HCT116 (cell line): ENCODE data around the gene TMEM151A. TPM values are rescaled to one million over a fixed set of nuclear protein-coding genes. Genes with fewer than 3 reads are reported as not detected.

Experiments
- ATAC-seq: fragments of 200-7000 bp; cut with Tn5 transposase; 2 replicates; pipeline ENCODE4 v1.9.1; 2020; ENCODE audit warnings: mild to moderate bottlenecking, moderate library complexity
- BruUV-seq: library from RNA; stranded (reverse); fragments of 400-500 nt; replicated peaks from 2 replicates; lab custom pipeline; 2021; lab: Mats Ljungman, UMichigan
- CTCF ChIA-PET: fragments of 300-600 bp; sonication (Branson Sonifier 250); formaldehyde crosslinking; loops from one replicate; lab custom pipeline; 2021; ENCODE audit warnings: antibody characterized with exemption; lab: Charles Lee
- POLR2A ChIA-PET: fragments of 300-600, 350-600 bp; sonication (Branson Sonifier 250); formaldehyde crosslinking; loops from one replicate; lab custom pipeline; 2021; ENCODE audit warnings: antibody characterized with exemption; lab: Charles Lee
- RAD21 ChIA-PET, 2 experiments: fragments of 300-600 bp; sonication (Branson Sonifier 250); formaldehyde crosslinking; loops; one replicate each; lab custom pipeline; 2023; ENCODE audit warnings: low total read pairs in 2 of 2; ENCODE audit not compliant: uncharacterized antibody in 2 of 2, unreplicated experiment in 2 of 2, low non-redundant PET in 1 of 2; lab: Charles Lee
- DNase-seq: peaks from one replicate; pipeline ENCODE4 v3.0.0-alpha.2; 2010; ENCODE audit warnings: low read depth, low spot score
- H2AFZ ChIP-seq: fragments of 200-600 bp; shearing (Covaris generic), sonication (generic); 2 replicates; pipeline ENCODE4 v1.6.1; 2017; ENCODE audit warnings: low read depth, mixed run types, mixed read lengths, antibody characterized with exemption, low read length; ENCODE audit not compliant: poor library complexity, severe bottlenecking
- H3K27ac ChIP-seq: 2 replicates; pipeline ENCODE4 v1.5.1; 2012; ENCODE audit warnings: low read depth, low read length
- H3K27me3 ChIP-seq: fragments of 200-600 bp; sonication (generic); 2 replicates; pipeline ENCODE4 v1.6.1; 2016; ENCODE audit warnings: mixed run types, low read length, mixed read lengths; ENCODE audit not compliant: insufficient read depth
- H3K36me3 ChIP-seq, 2 experiments: fragments of 200-500 bp in 1 of 2; fragments of 200-600 bp in 1 of 2; sonication (Bioruptor generic) in 1 of 2; sonication (generic) in 1 of 2; 2 replicates each; pipeline versions ENCODE4 v1.5.1 to v1.6.1; 2014 to 2016; ENCODE audit warnings: low read length in 2 of 2, inconsistent platforms in 1 of 2, mixed read lengths in 1 of 2, mixed run types in 1 of 2; ENCODE audit not compliant: insufficient read depth in 2 of 2, control insufficient read depth in 1 of 2
- H3K4me1 ChIP-seq, 2 experiments: fragments of 200-600 bp in 1 of 2; sonication (generic) in 1 of 2; 2 replicates each; pipeline versions ENCODE4 v1.5.1 to v1.6.1; 2012 to 2017; ENCODE audit warnings: low read length in 2 of 2, inconsistent platforms in 1 of 2, mild to moderate bottlenecking in 1 of 2, mixed read lengths in 1 of 2, mixed run types in 1 of 2, moderate library complexity in 1 of 2; ENCODE audit not compliant: insufficient read depth in 2 of 2, control insufficient read depth in 1 of 2
- H3K4me2 ChIP-seq: fragments of 200-600 bp; sonication (generic); 2 replicates; pipeline ENCODE4 v1.6.1; 2017; ENCODE audit warnings: mixed run types, low read length, mixed read lengths
- H3K4me3 ChIP-seq, 2 experiments: fragments of 200-600 bp in 1 of 2; sonication (generic) in 1 of 2; replicated peaks in 1 of 2; 2 replicates each; pipeline ENCODE4 v1.5.1; 2011 to 2016; ENCODE audit warnings: low read length in 2 of 2, control low read depth in 1 of 2, low read depth in 1 of 2, mild to moderate bottlenecking in 1 of 2, mixed read lengths in 1 of 2, mixed run types in 1 of 2
- H3K79me2 ChIP-seq: fragments of 200-600 bp; sonication (generic); 2 replicates; pipeline ENCODE4 v1.6.1; 2017; ENCODE audit warnings: mild to moderate bottlenecking, mixed run types, low read length, moderate library complexity, mixed read lengths; ENCODE audit not compliant: insufficient read depth
- H3K9ac ChIP-seq: fragments of 200-600 bp; sonication (generic); 2 replicates; pipeline ENCODE4 v1.6.1; 2016; ENCODE audit warnings: low read length, mixed read lengths
- H3K9me2 ChIP-seq: fragments of 200-600 bp; sonication (generic), shearing (Covaris generic); 2 replicates; pipeline ENCODE4 v1.6.1; 2017; ENCODE audit warnings: mixed run types, mild to moderate bottlenecking, moderate library complexity; ENCODE audit not compliant: insufficient read depth
- H3K9me3 ChIP-seq, 2 experiments: fragments of 200-500 bp in 1 of 2; fragments of 200-600 bp in 1 of 2; sonication (Bioruptor generic) in 1 of 2; sonication (generic) in 1 of 2; 2 replicates each; pipeline ENCODE4 v1.6.1; 2014 to 2017; ENCODE audit warnings: low read length in 2 of 2, mixed read lengths in 2 of 2, inconsistent platforms in 1 of 2, low read depth in 1 of 2, mild to moderate bottlenecking in 1 of 2, mixed run types in 1 of 2, moderate library complexity in 1 of 2; ENCODE audit not compliant: control insufficient read depth in 1 of 2, insufficient read depth in 1 of 2
- H4K20me1 ChIP-seq: fragments of 200-600 bp; sonication (generic), shearing (Covaris generic); 2 replicates; pipeline ENCODE4 v1.6.1; 2017; ENCODE audit warnings: mixed run types, mild to moderate bottlenecking, moderate library complexity; ENCODE audit not compliant: insufficient read depth
- CBX3 ChIP-seq: IDR thresholded peaks from 2 replicates; pipeline ENCODE4 v1.6.1; 2012; ENCODE audit warnings: low read depth
- CEBPB ChIP-seq: IDR thresholded peaks from 2 replicates; pipeline ENCODE4 v1.6.1; 2012; ENCODE audit warnings: low read depth
- ELF1 ChIP-seq: IDR thresholded peaks from 2 replicates; pipeline ENCODE4 v1.6.1; 2012; ENCODE audit warnings: low read depth, borderline replicate concordance
- FOSL1 ChIP-seq: IDR thresholded peaks from 2 replicates; pipeline ENCODE4 v1.6.1; 2012; ENCODE audit warnings: low read depth
- JUND ChIP-seq: IDR thresholded peaks from 2 replicates; pipeline ENCODE4 v1.6.1; 2012
- POLR2A ChIP-seq: IDR thresholded peaks from 2 replicates; pipeline ENCODE4 v1.7.0; 2011; ENCODE audit warnings: borderline replicate concordance; ENCODE audit not compliant: insufficient read depth, insufficient read length; ENCODE audit errors: extremely low read depth
- RAD21 ChIP-seq: IDR thresholded peaks from 2 replicates; pipeline ENCODE4 v1.6.1; 2012; ENCODE audit warnings: low read depth, mild to moderate bottlenecking
- SP1 ChIP-seq: IDR thresholded peaks from 2 replicates; pipeline ENCODE4 v1.6.1; 2012; ENCODE audit warnings: low read depth
- SRF ChIP-seq: IDR thresholded peaks from 2 replicates; pipeline ENCODE4 v1.6.1; 2012; ENCODE audit warnings: low read depth
- ZFX ChIP-seq: fragments of 450-650 bp; IDR thresholded peaks from 2 replicates; pipeline ENCODE4 v1.6.1; 2017
- intact Hi-C: fragments of 100-400 bp; cut with micrococcal nuclease; formaldehyde crosslinking; loops from 2 replicates; pipeline ENCODE4 v1.10.0; 2022
- total RNA-seq: library from RNA; stranded (reverse); gene quantifications from one replicate; pipeline ENCODE4 v1.2.1, GENCODE V29; 2021; ENCODE audit not compliant: unreplicated experiment
- TF ChIP-seq, protein P1 (sequence below): IDR thresholded peaks from 2 replicates; pipeline ENCODE4 v1.6.1; 2012; ENCODE audit warnings: low read depth
- TF ChIP-seq, protein P2 (sequence below): IDR thresholded peaks from 2 replicates; pipeline ENCODE4 v1.6.1; 2011; ENCODE audit warnings: mild to moderate bottlenecking, low read length, moderate library complexity; ENCODE audit not compliant: insufficient replicate concordance; ENCODE audit errors: extremely low read depth
- TF ChIP-seq, protein P3 (sequence below): IDR thresholded peaks from 2 replicates; pipeline ENCODE4 v1.6.1; 2012

The TMEM151A gene
- total RNA-seq, 1 experiment from 2014 or later = 5.9 TPM

DNA sequence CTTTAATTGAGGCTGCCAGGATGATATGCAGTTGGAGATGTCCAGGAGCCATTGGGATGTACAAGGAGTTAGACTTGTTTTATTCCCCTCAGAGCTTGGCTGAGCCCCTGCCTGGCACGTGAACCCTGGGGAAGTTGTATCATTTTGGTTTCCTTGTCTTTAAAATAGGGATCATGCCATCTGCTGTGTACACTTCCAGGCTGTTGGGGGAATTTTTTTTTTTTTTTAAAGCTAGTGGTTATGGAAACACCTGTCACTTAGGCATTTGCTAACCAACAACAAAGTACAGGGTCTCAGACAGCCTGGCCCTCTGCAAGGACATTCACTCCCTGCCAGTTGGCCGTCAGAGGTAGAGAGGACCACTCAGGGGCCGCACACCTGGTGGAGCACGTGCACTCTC is 31.7 kb upstream of the TMEM151A start (continued):
- TF ChIP-seq, protein P1, sequence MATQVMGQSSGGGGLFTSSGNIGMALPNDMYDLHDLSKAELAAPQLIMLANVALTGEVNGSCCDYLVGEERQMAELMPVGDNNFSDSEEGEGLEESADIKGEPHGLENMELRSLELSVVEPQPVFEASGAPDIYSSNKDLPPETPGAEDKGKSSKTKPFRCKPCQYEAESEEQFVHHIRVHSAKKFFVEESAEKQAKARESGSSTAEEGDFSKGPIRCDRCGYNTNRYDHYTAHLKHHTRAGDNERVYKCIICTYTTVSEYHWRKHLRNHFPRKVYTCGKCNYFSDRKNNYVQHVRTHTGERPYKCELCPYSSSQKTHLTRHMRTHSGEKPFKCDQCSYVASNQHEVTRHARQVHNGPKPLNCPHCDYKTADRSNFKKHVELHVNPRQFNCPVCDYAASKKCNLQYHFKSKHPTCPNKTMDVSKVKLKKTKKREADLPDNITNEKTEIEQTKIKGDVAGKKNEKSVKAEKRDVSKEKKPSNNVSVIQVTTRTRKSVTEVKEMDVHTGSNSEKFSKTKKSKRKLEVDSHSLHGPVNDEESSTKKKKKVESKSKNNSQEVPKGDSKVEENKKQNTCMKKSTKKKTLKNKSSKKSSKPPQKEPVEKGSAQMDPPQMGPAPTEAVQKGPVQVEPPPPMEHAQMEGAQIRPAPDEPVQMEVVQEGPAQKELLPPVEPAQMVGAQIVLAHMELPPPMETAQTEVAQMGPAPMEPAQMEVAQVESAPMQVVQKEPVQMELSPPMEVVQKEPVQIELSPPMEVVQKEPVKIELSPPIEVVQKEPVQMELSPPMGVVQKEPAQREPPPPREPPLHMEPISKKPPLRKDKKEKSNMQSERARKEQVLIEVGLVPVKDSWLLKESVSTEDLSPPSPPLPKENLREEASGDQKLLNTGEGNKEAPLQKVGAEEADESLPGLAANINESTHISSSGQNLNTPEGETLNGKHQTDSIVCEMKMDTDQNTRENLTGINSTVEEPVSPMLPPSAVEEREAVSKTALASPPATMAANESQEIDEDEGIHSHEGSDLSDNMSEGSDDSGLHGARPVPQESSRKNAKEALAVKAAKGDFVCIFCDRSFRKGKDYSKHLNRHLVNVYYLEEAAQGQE = no peak
- TF ChIP-seq POLR2A (no peak), ELF1 (no peak), CBX3 (no peak), JUND (no peak)

DNA sequence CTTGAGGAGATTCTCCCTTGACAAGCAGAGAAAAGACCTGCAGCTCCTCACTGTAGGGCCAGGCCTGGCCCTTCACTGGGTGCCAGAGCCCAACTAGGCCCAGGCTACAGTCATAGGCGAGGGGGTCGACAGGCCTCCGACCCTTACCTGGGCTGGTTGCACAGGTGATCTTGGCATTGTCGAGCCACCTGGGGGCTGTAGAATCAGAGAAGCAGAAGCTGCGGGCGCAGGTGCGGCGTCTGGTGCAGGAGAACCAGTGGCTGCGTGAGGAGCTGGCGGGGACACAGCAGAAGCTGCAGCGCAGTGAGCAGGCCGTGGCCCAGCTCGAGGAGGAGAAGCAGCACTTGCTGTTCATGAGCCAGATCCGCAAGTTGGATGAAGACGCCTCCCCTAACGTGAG is 30.1 kb upstream of the TMEM151A start:
- intact Hi-C loops = no loop called here
- H3K9ac ChIP-seq = no peak overlapping the region
- no peak for DNase-seq
- H2AFZ ChIP-seq = no peak overlapping the region
- no peak overlapping the region for H3K4me2 ChIP-seq
- ChIA-PET RAD21 (no interaction called here), POLR2A (interaction anchor here (0.6 kb wide), 1 partner anchor 77 kb away, joined by 3 read pairs; no protein-coding TSS in a partner anchor), CTCF (no interaction called here)
- no TSS peak for BruUV-seq
- TF ChIP-seq CEBPB (no peak), POLR2A (no peak), JUND (no peak), RAD21 (no peak), ELF1 (no peak), SP1 (no peak), SRF (no peak), FOSL1 (no peak), ZFX (no peak), CBX3 (no peak)
- TF ChIP-seq, protein P2, sequence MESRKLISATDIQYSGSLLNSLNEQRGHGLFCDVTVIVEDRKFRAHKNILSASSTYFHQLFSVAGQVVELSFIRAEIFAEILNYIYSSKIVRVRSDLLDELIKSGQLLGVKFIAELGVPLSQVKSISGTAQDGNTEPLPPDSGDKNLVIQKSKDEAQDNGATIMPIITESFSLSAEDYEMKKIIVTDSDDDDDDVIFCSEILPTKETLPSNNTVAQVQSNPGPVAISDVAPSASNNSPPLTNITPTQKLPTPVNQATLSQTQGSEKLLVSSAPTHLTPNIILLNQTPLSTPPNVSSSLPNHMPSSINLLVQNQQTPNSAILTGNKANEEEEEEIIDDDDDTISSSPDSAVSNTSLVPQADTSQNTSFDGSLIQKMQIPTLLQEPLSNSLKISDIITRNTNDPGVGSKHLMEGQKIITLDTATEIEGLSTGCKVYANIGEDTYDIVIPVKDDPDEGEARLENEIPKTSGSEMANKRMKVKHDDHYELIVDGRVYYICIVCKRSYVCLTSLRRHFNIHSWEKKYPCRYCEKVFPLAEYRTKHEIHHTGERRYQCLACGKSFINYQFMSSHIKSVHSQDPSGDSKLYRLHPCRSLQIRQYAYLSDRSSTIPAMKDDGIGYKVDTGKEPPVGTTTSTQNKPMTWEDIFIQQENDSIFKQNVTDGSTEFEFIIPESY = no peak
- TF ChIP-seq, protein P1 = no peak
- TF ChIP-seq, protein P3, sequence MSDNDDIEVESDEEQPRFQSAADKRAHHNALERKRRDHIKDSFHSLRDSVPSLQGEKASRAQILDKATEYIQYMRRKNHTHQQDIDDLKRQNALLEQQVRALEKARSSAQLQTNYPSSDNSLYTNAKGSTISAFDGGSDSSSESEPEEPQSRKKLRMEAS = no peak
- no peak overlapping the region for H3K4me3 ChIP-seq
- no peaks in the 10 kb centered on the region for H4K20me1 ChIP-seq
- H3K79me2 ChIP-seq = peaks cover 20% of the 10 kb centered on the region; the same call in 1 of the 2 replicates
- no peaks in the 10 kb centered on the region for H3K9me2 ChIP-seq
- peaks cover 9 to 21% of the 10 kb centered on the region in 2 experiments for H3K4me1 ChIP-seq
- peaks cover 6 to 9% of the 10 kb centered on the region in 2 experiments for H3K36me3 ChIP-seq
- H3K27me3 ChIP-seq = no peaks in the 10 kb centered on the region
- H3K9me3 ChIP-seq = no peaks in the 10 kb centered on the region
- ATAC-seq = no peak
- no peak overlapping the region for H3K27ac ChIP-seq
